Heart right ventricle (tissue), 16 donors: ENCODE results near the gene RPS8. TPM values are rescaled to one million over a fixed set of nuclear protein-coding genes. Genes with fewer than 3 reads are reported as not detected.

Source experiments
- ATAC-seq, 8 donors: fragments of 200-7000 bp; cut with Tn5 transposase; one replicate each; pipeline ENCODE4 v1.9.1; 2020; ENCODE audit warnings: mild to moderate bottlenecking in 8 of 8, moderate library complexity in 8 of 8, moderate number of reproducible peaks in 1 of 8
- DNase-seq, 2 donors: peaks; one replicate each; pipeline ENCODE4 v3.0.0-alpha.2; 2020
- H3K27ac ChIP-seq, 10 donors: fragments of 200-600 bp; sonication (generic) in 2 of 10; one replicate each; pipeline versions ENCODE4 v1.5.0 to v1.8.0; 2020 to 2022; ENCODE audit warnings: mild to moderate bottlenecking in 3 of 10
- H3K27me3 ChIP-seq, 7 donors: fragments of 200-600 bp; one replicate each; pipeline ENCODE4 v1.8.0; 2021 to 2022; ENCODE audit warnings: mild to moderate bottlenecking in 2 of 7
- H3K36me3 ChIP-seq, 9 donors: fragments of 200-600 bp; sonication (generic) in 1 of 9; one replicate each; pipeline versions ENCODE4 v1.5.0 to v1.8.0; 2020 to 2022; ENCODE audit warnings: mild to moderate bottlenecking in 2 of 9
- H3K4me1 ChIP-seq, 9 donors: fragments of 200-600 bp; sonication (generic) in 1 of 9; one replicate each; pipeline versions ENCODE4 v1.5.0 to v1.8.0; 2020 to 2022; ENCODE audit warnings: mild to moderate bottlenecking in 4 of 9
- H3K4me3 ChIP-seq, 10 donors: fragments of 200-600 bp; sonication (generic) in 2 of 10; one replicate each; pipeline versions ENCODE4 v1.5.0 to v1.8.0; 2020 to 2022; ENCODE audit warnings: mild to moderate bottlenecking in 7 of 10, moderate library complexity in 2 of 10
- H3K9me3 ChIP-seq, 11 donors: fragments of 200-600 bp in 10 of 11; sonication (generic) in 2 of 11; one replicate each; pipeline versions ENCODE4 v1.5.0 to v1.8.0; 2013 to 2022; ENCODE audit warnings: mild to moderate bottlenecking in 2 of 11, control low read depth in 1 of 11, moderate library complexity in 1 of 11
- WGBS, 2 donors: extraction: QIAGEN DNeasy Blood & Tissue Kit; methylation state at CpG; one replicate each; pipeline ENCODE4 v1.1.7; 2013; ENCODE audit warnings: inconsistent platforms in 1 of 2; 5-methylcytosine and 5-hydroxymethylcytosine counted together
- intact Hi-C, 10 donors: fragments of 100-400 bp; cut with DNase I; formaldehyde crosslinking; loops; one replicate each; pipeline versions ENCODE4 v1.11.1 to v1.14.2; 2022
- polyA plus RNA-seq, 2 donors: library from polyadenylated mRNA; stranded (reverse); fragments of 200-250 nt; gene quantifications; one replicate each; pipeline ENCODE4 v1.2.3, GENCODE V29; 2013
- total RNA-seq, 10 donors: library from RNA; stranded (reverse); fragmentation: NEBNext Ultra II Directional in 3 of 10; extraction: Animal tissue kit (Norgen Biotek cat#: 25700) in 3 of 10; gene quantifications; one replicate each; pipeline versions ENCODE4 v1.2.1 to v1.2.4, GENCODE V29; 2021 to 2023
- TF ChIP-seq, protein P1 (sequence below), 9 donors: fragments of 200-600 bp; sonication (generic) in 2 of 9; IDR thresholded peaks; one replicate each; pipeline versions ENCODE4 v1.5.0 to v1.8.0; 2021 to 2022; ENCODE audit warnings: antibody characterized with exemption in 9 of 9, mild to moderate bottlenecking in 5 of 9, moderate library complexity in 1 of 9
- donor health status: Arrhythmogenic right ventricular cardiomyopathy.
- donor health status: ischemic (EF 13 %, LVEDD 7.1; RV severe dilation, severe dysfunction).
- donor health status: healthy with polysubstance abuse.
- donor health status: DM: no; HTN: yes; CAD: no.
- donor health status: DM: no; HTN: no; CAD: no.
- donor health status: ischemic (EF 25% LVEDD 6.9; RV normal size, moderate dysfunction).
- donor health status: ischemic (EF 25% LVEDD 5.7; RV mildly dilated, moderate dysfunction).
- donor health status: healthy.
- donor health status: DM: yes; HTN: yes; CAD: no.
- donor health status: Ischemic cardiomyopathy.
- donor health status: ischemic (EF 35%, LVEDD 5.7; RV mildly dilated, moderate dysfunction).
- donor health status: nonischemic (EF 11% LVEDD 7.7; RV severe dilation, severe dysfunction).
- donor health status: DM: yes; HTN: yes; CAD: no.
- donor health status: PGD.
- donor health status: ischemic (EF 29% LVEDD 5.4; RV normal size, mild dysfunction).
- donor health status: nonischemic (EF 23%, LVEDD 6.1; RV moderate dilation, normal function).

The RPS8 gene
- total and polyA plus RNA-seq, 12 donors, result 587 to 1,942 (median 729) TPM

DNA sequence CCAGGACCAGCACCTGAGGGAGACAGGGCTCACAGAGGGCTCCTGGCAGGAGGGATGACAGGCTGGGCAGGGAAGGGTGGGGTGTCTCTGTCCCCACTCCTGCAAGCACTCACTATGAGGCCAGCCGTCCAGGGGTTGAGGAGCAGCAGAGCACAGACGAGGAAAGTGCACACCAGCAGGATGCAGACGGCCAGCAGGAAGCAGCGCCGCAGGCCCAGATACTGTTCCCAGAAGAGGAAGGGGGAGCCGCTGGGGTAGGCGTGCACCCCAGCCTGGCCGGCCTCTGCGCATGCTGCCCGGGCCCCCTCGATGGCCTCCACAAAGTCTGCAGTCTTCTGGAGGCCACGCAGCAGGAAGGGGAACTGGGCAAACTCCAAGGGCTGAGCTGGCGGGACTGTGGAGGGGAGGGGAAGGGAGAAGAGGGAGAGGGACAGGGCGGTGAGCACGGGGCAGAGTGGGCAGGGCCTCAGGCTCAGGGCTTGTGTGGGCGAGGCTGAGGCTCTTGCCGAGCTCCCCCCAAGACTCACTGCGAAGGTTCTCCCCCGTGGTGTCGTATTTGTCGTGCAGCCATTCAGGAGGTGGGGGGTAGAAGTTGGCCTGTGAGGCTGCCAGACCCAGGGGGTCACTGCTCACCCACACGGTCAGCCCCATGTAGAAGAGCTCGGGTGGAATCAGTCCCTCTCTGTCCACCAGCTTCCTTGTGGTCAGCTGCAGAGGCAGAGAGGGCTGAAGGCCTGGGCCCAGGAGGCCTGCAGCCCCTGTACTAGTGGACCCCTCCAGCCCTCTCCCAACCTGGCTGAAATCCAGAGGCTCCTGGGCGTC, 51.2 kb downstream of the RPS8 start:
- Histone ChIP-seq H3K4me3 (peak overlapping the region in 4 of 10 donors; percentile 17 to 37 (median 25)), H3K9me3 (no peaks in the 10 kb centered on the region), H3K36me3 (no peaks in the 10 kb centered on the region), H3K27ac (peak overlapping the region in 9 of 10 donors; percentile 39 to 79 (median 53)), H3K4me1 (peaks cover 0 to 29% (median 10%) of the 10 kb centered on the region in 9 donors), H3K27me3 (no peaks in the 10 kb centered on the region)
- TF ChIP-seq, protein P1, sequence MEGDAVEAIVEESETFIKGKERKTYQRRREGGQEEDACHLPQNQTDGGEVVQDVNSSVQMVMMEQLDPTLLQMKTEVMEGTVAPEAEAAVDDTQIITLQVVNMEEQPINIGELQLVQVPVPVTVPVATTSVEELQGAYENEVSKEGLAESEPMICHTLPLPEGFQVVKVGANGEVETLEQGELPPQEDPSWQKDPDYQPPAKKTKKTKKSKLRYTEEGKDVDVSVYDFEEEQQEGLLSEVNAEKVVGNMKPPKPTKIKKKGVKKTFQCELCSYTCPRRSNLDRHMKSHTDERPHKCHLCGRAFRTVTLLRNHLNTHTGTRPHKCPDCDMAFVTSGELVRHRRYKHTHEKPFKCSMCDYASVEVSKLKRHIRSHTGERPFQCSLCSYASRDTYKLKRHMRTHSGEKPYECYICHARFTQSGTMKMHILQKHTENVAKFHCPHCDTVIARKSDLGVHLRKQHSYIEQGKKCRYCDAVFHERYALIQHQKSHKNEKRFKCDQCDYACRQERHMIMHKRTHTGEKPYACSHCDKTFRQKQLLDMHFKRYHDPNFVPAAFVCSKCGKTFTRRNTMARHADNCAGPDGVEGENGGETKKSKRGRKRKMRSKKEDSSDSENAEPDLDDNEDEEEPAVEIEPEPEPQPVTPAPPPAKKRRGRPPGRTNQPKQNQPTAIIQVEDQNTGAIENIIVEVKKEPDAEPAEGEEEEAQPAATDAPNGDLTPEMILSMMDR (IDR thresholded peaks at IDR 0.05), result no peak
- 52 to 55% methylated on average over 24 of the region's 24 CpGs for WGBS, 2 donors
- DNase-seq, result peak; percentile 66 to 77
- peak; percentile 65 to 93 (median 85) for ATAC-seq
- intact Hi-C loops, result loop anchor here in 1 of 10 donors (5.0 kb wide), 1 partner anchor 39 kb away; the partner anchor contains the start of gene BEST4

DNA sequence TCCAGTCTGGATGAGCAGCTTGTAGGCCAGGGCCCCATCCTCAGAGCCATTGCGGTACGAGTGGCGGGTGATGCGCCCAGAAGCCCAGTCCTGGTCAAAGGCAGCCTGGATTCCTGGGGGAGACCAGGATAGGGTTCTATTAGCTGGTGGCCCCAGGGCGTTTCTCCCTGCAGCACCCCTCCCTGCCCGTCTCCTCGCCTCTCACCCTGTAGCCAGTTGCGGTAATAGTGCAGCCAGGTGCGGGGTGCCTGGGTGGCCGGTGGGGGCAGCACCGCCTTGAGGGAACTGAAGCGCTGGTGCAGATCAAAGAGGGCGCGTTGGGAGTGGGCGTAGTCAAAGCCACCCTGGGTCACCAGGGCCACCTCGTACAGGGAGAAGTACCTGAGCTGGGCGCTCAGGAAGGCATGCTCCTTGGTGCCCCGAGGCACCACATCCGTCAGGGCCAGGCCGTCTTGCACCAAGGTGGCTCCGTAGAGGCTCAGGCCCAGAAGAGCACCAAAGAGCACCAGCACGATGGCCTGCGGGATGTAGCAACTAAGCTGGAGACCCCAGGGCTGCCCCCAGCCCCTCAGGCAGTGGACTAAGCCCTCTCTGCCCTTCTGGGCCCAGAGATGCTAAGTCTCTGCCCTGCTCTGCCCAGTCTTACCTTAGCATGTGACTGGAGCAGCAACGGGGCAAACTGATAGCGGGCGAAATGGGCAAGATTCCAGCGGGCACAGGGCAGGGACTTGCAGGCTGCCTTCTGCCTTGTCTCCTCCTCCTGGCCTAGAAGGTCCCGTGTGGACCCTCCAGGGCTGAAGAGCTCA, 52.1 kb downstream of the RPS8 start:
- peaks cover 0 to 29% (median 10%) of the 10 kb centered on the region in 9 donors for H3K4me1 ChIP-seq
- no peaks in the 10 kb centered on the region for H3K27me3 ChIP-seq
- no peak overlapping the region for H3K4me3 ChIP-seq
- no peaks in the 10 kb centered on the region for H3K9me3 ChIP-seq
- WGBS, 2 donors, result 90 to 91% methylated on average over 28 of the region's 28 CpGs
- intact Hi-C loops, result loop anchor here in 1 of 10 donors (5.0 kb wide), 1 partner anchor 40 kb away; the partner anchor contains the start of gene BEST4
- DNase-seq (no peak), ATAC-seq (peak in 1 of 8 donors; percentile 3)
- peak overlapping the region in 6 of 10 donors; percentile 41 to 79 (median 60) for H3K27ac ChIP-seq
- TF ChIP-seq, protein P1 (IDR thresholded peaks at IDR 0.05), result no peak
- H3K36me3 ChIP-seq, result no peaks in the 10 kb centered on the region

DNA sequence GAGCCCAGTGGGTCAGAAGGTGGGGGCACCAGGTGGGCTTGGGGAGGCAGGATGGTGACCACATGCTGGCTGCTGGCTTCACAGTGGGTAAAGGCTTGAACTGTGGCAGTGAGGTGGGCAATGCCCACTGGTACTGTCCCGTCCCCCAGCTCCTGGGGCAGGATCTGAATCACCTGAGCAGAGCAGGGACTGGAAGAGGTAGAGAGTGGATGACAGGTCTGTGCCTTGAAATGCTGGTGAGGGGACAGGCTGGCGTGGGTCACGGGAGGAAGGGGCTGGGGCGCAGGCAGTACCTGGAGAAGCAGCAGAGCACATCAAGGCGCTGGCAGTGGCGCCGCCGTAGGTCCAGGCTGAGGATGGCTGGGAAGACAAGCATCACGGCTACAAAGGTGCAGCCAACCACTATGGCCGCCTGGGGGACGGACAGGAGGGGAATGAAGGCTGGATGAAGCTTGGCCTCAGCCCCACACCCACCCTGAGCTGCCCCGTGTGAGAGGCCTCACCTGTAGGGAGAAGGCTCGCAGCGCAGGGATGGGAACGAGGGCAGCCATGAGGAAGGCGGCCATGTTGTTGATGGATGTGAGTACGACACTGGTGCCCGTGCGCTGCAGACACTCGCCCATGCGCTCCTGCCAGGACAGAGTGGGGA, 52.8 kb downstream of the RPS8 start:
- TF ChIP-seq, protein P1 (IDR thresholded peaks at IDR 0.05), result no peak
- intact Hi-C loops, result loop anchor here in 1 of 10 donors (5.0 kb wide), 1 partner anchor 41 kb away; the partner anchor contains the start of gene BEST4
- no peak for ATAC-seq
- H3K9me3 ChIP-seq, result no peaks in the 10 kb centered on the region
- H3K27me3 ChIP-seq, result no peaks in the 10 kb centered on the region
- DNase-seq, result no peak
- H3K36me3 ChIP-seq, result no peaks in the 10 kb centered on the region
- H3K4me3 ChIP-seq, result no peak overlapping the region
- peaks cover 0 to 29% (median 10%) of the 10 kb centered on the region in 9 donors for H3K4me1 ChIP-seq
- H3K27ac ChIP-seq, result no peak overlapping the region
- 96% methylated on average over 21 of the region's 21 CpGs for WGBS, 2 donors

Other genes starting within 250 kb of the RPS8 start
- gene TMEM53, start 101.1 kb upstream of the RPS8 start, total RNA-seq, result 10 to 100 TPM in 8 of 10 donors, 1 to 10 TPM in 2; 6.6 to 18.6 (median 12.2) TPM
- gene TMEM53, start 101.1 kb upstream of the RPS8 start, polyA plus RNA-seq, result 10 to 100 TPM in 1 of 2 donors, 1 to 10 TPM in 1; 8.7 to 21.0 TPM
- 1 to 10 TPM in 3 of 10 donors, under 1 TPM in 2, not detected in 5; 0.62 to 3.3 (median 1.1) TPM for gene ARMH1, start 100.8 kb upstream of the RPS8 start, total RNA-seq
- gene ARMH1, start 100.8 kb upstream of the RPS8 start, polyA plus RNA-seq, result 1 to 10 TPM; 1.6 to 2.5 TPM
- not detected for gene RNU5D-1, start 44.4 kb upstream of the RPS8 start, total RNA-seq
- gene RNU5D-1, start 44.4 kb upstream of the RPS8 start, polyA plus RNA-seq, result not detected
- gene KIF2C, start 35.7 kb upstream of the RPS8 start, total RNA-seq, result 1 to 10 TPM in 7 of 10 donors, under 1 TPM in 3; 0.73 to 3.7 (median 1.4) TPM
- gene KIF2C, start 35.7 kb upstream of the RPS8 start, polyA plus RNA-seq, result 1 to 10 TPM in 1 of 2 donors, under 1 TPM in 1; 0.22 to 1.0 TPM
- gene BEST4, start 12.6 kb downstream of the RPS8 start, total RNA-seq, result under 1 TPM in 5 of 10 donors, not detected in 5; 0.11 to 0.31 (median 0.16) TPM
- gene BEST4, start 12.6 kb downstream of the RPS8 start, polyA plus RNA-seq, result under 1 TPM; 0.07 to 0.44 TPM
- 10 to 100 TPM in 1 of 10 donors, 1 to 10 TPM in 9; 2.9 to 10.3 (median 6.8) TPM for gene PLK3, start 24.8 kb downstream of the RPS8 start, total RNA-seq
- 10 to 100 TPM in 1 of 2 donors, 1 to 10 TPM in 1; 8.7 to 12.7 TPM for gene PLK3, start 24.8 kb downstream of the RPS8 start, polyA plus RNA-seq
- gene DYNLT4, start 31.8 kb downstream of the RPS8 start, total RNA-seq, result 1 to 10 TPM in 3 of 10 donors, under 1 TPM in 5, not detected in 2; 0.51 to 2.0 (median 0.71) TPM
- gene DYNLT4, start 31.8 kb downstream of the RPS8 start, polyA plus RNA-seq, result 1 to 10 TPM in 1 of 2 donors, under 1 TPM in 1; 0.59 to 1.8 TPM
- gene BTBD19, start 33.0 kb downstream of the RPS8 start, total RNA-seq, result 1 to 10 TPM; 1.8 to 4.1 (median 3.2) TPM
- 10 to 100 TPM in 1 of 2 donors, 1 to 10 TPM in 1; 2.2 to 12.5 TPM for gene BTBD19, start 33.0 kb downstream of the RPS8 start, polyA plus RNA-seq
- gene PTCH2, start 67.7 kb downstream of the RPS8 start, total RNA-seq, result 1 to 10 TPM in 1 of 10 donors, under 1 TPM in 9; 0.32 to 1.1 (median 0.44) TPM
- gene PTCH2, start 67.7 kb downstream of the RPS8 start, polyA plus RNA-seq, result under 1 TPM; 0.25 to 0.80 TPM
- 10 to 100 TPM; 33.6 to 50.2 (median 41.4) TPM for gene EIF2B3, start 211.1 kb downstream of the RPS8 start, total RNA-seq
- 10 to 100 TPM; 19.2 to 44.4 TPM for gene EIF2B3, start 211.1 kb downstream of the RPS8 start, polyA plus RNA-seq
- 10 to 100 TPM; 15.2 to 29.4 (median 18.0) TPM for gene HECTD3, start 235.8 kb downstream of the RPS8 start, total RNA-seq
- 10 to 100 TPM; 22.5 to 23.6 TPM for gene HECTD3, start 235.8 kb downstream of the RPS8 start, polyA plus RNA-seq
- 10 to 100 TPM; 68.1 to 94.0 (median 83.1) TPM for gene UROD, start 236.7 kb downstream of the RPS8 start, total RNA-seq
- gene UROD, start 236.7 kb downstream of the RPS8 start, polyA plus RNA-seq, result 100 to 1,000 TPM in 1 of 2 donors, 10 to 100 TPM in 1; 84.7 to 109 TPM